D721Med (cell line): Measurements from ENCODE around the gene TMEM131L.

Source experiments
- DNase-seq: peaks from one replicate; pipeline ENCODE4 v3.0.0; 2011; ENCODE audit warnings: low spot score; ENCODE audit not compliant: insufficient read length
- FAIRE-seq: peaks from 2 replicates; lab custom pipeline; 2011; peaks lifted over from hg19 to GRCh38; lab: Jason Lieb, UNC
- TF ChIP-seq, protein P1 (sequence below): IDR thresholded peaks from 2 replicates; pipeline ENCODE4 v1.5.1; 2012; ENCODE audit warnings: mild to moderate bottlenecking, control low read depth; ENCODE audit not compliant: insufficient read depth; ENCODE audit errors: missing control alignments

TMEM131L gene

DNA sequence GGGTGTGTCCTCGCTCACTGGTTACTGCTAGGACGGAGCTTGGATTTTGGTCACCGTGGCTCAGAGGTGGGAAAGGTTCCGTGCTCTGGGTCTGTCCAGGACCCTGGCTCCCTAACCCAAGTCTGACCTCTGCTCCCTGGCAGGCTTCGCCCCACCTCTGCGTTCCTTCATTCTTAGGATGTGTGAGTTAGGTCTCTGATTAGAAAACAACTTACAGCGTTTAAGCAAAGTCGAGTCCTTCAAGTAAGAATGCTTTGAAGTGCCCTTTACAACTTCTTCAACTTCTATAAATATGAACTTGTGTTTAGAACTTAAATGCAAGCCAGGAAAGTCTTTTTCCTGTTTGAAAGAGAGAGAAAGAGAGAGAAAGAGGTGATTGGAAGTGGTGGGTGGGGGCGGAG, 218.8 kb downstream of the TMEM131L start:
- FAIRE-seq (no peak), DNase-seq (no peak)
- TF ChIP-seq, protein P1, sequence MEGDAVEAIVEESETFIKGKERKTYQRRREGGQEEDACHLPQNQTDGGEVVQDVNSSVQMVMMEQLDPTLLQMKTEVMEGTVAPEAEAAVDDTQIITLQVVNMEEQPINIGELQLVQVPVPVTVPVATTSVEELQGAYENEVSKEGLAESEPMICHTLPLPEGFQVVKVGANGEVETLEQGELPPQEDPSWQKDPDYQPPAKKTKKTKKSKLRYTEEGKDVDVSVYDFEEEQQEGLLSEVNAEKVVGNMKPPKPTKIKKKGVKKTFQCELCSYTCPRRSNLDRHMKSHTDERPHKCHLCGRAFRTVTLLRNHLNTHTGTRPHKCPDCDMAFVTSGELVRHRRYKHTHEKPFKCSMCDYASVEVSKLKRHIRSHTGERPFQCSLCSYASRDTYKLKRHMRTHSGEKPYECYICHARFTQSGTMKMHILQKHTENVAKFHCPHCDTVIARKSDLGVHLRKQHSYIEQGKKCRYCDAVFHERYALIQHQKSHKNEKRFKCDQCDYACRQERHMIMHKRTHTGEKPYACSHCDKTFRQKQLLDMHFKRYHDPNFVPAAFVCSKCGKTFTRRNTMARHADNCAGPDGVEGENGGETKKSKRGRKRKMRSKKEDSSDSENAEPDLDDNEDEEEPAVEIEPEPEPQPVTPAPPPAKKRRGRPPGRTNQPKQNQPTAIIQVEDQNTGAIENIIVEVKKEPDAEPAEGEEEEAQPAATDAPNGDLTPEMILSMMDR: no peak
